ENCODE data around the gene TENT4A. TPM values are rescaled to one million over a fixed set of nuclear protein-coding genes. Genes with fewer than 3 reads are reported as not detected.
A peak's percentile ranks its signal among the peaks of the same experiment; 100 is the strongest.

Gene TENT4A
- total and polyA plus RNA-seq, 2 of the 4 experiments (the other 2 are of a cell fraction): 5.9 to 17.2 TPM

GRCh38 chr5:6720561-6720921 is 7.3 kb downstream of the TENT4A start:
- no peak overlapping the region for H2AFZ ChIP-seq (replicated peaks; ENCODE audit: low read length, poor library complexity)
- 0 out of 2 replicates have a peak overlapping the region, but pooled peaks have one; percentile 16 for H3K23ac ChIP-seq (ENCODE audit: low read depth, low read length)
- intact Hi-C loops (cut with micrococcal nuclease): no loop called here
- WGBS, 2 experiments (ENCODE audit: extremely low coverage in 2 of 2, insufficient read length in 1 of 2): no CpG with 5 or more reads among the region's 6 CpGs
- peaks cover 96% of the 10 kb centered on the region for H4K20me1 ChIP-seq (ENCODE audit: insufficient read depth, low read length)
- peaks cover 48% of the 10 kb centered on the region for H3K4me1 ChIP-seq (ENCODE audit: control insufficient read depth, insufficient read depth, low read length)
- dilution Hi-C loops (cut with HindIII; ENCODE audit: low sequenced_read_pairs, unreplicated experiment): no loop called here
- H4K91ac ChIP-seq (ENCODE audit: insufficient read depth, low read depth, low read length): no peak overlapping the region
- no peaks in the 10 kb centered on the region for H3K9me3 ChIP-seq (ENCODE audit: control insufficient read depth, insufficient read depth, low read length)
- no peak overlapping the region for H4K8ac ChIP-seq (ENCODE audit: low read depth in 2 of 2, low read length in 2 of 2)
- H3K4me3 ChIP-seq (ENCODE audit: insufficient read depth, low read depth, low read length): no peak overlapping the region
- ATAC-seq (ENCODE audit: low read depth) (no peak), DNase-seq (no peak)
- H2AK5ac ChIP-seq (ENCODE audit: low read depth, low read length): no peak overlapping the region
- no peaks in the 10 kb centered on the region for H3K27me3 ChIP-seq (ENCODE audit: control insufficient read depth, insufficient read depth, low read length)
- H3K56ac ChIP-seq (ENCODE audit: extremely low read depth, insufficient read depth, low read length): no peak overlapping the region
- ChIA-PET CTCF (no interaction called here), POLR2A (ENCODE audit: unreplicated experiment) (no interaction called here)
- H3K18ac ChIP-seq (ENCODE audit: low read depth, low read length): no peak overlapping the region
- H2BK20ac ChIP-seq (ENCODE audit: low read depth, low read length): no peak overlapping the region
- no peak overlapping the region for H4K5ac ChIP-seq (ENCODE audit: low read depth, low read length)
- H3K14ac ChIP-seq (replicated peaks; ENCODE audit: low read depth, low read length): no peak overlapping the region; the same call in 1 of the 2 replicates
- in situ Hi-C loops (cut with MboI; ENCODE audit: low sequenced_read_pairs): no loop called here
- no peak overlapping the region; the same call in 1 of the 2 replicates for H3K4me2 ChIP-seq (ENCODE audit: low read depth, low read length)
- H3K9ac ChIP-seq (ENCODE audit: low read depth, low read length): no peak overlapping the region
- no peak overlapping the region for H2BK15ac ChIP-seq (ENCODE audit: low read depth, low read length)
- no TSS peak for BruUV-seq (replicated peaks)
- no peak overlapping the region for H3K4ac ChIP-seq (ENCODE audit: low read depth, low read length)
- H2AK9ac ChIP-seq (replicated peaks; ENCODE audit: low read depth, low read length, poor library complexity): no peak overlapping the region
- H2BK5ac ChIP-seq (ENCODE audit: low read depth, low read length, poor library complexity, severe bottlenecking): no peak overlapping the region
- no peak overlapping the region for H3K27ac ChIP-seq (ENCODE audit: insufficient read depth, low read length)
- peaks cover 0 to 83% of the 10 kb centered on the region in 2 experiments; a peak in 2 of 4 replicates for H3K79me1 ChIP-seq (ENCODE audit: low read depth in 1 of 2, low read length in 2 of 2)
- H3K36me3 ChIP-seq (ENCODE audit: control insufficient read depth, insufficient read depth, low read length): no peaks in the 10 kb centered on the region; the same call in 1 of the 2 replicates
- peaks cover 64% of the 10 kb centered on the region for H3K9me1 ChIP-seq (ENCODE audit: insufficient read depth, low read length)
- no peak overlapping the region for H2BK120ac ChIP-seq (ENCODE audit: low read depth, low read length)
- TF ChIP-seq RAD21 (IDR thresholded peaks at IDR 0.05; ENCODE audit: low read length) (no peak), FOS (IDR thresholded peaks at IDR 0.05; ENCODE audit: low read depth, low read length) (no peak), CEBPB (IDR thresholded peaks at IDR 0.05; ENCODE audit: low read depth, low read length) (no peak), CTCF (conservative IDR thresholded peaks at IDR 0.05; ENCODE audit: low read depth, low read length) (no peak), MAFK (IDR thresholded peaks at IDR 0.05; ENCODE audit: low read depth, low read length) (no peak), POLR2A (IDR thresholded peaks at IDR 0.05; ENCODE audit: low read depth, low read length) (no peak)
